Measurements from ENCODE around the gene RSPO1.

DNA sequence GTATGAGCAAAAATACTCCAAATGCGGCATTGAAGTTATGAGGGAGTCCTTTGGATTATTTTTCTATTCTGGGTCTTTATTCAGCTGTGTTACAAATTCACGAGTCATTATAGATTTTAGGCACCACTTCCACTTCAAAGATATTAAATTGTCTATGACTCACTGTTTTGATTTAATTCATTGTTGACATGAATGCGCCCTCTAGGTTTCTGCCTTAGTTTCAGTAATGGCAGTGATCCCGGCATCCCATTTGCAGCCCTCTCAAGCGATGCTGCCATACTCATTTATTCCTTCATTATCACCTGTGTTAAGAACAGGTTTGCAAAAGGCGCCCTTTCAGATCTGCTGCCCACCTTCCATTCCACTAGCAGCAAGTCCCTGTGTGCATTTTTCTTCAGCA, 14.0 kb downstream of the RSPO1 start:
- TF ChIP-seq GLIS3 (CRISPR knock-in tag; IDR thresholded peaks at IDR 0.05) = no peak
- no peak for TF ChIP-seq ZNF565 (CRISPR knock-in tag; conservative IDR thresholded peaks at IDR 0.05; ENCODE audit: low read depth)
- TF ChIP-seq ZFP30 (CRISPR knock-in tag; IDR thresholded peaks at IDR 0.05) = no peak
- no peak for TF ChIP-seq PPARA (CRISPR knock-in tag; IDR thresholded peaks at IDR 0.05; ENCODE audit: borderline replicate concordance)
- no peak for TF ChIP-seq ARNTL (CRISPR knock-in tag; IDR thresholded peaks at IDR 0.05; ENCODE audit: borderline replicate concordance, low read depth)

Measured in SK-N-SH treated with all-trans-retinoic acid at 6 μM for 48 hours (cell line).